OCI-LY7 (cell line): ENCODE results near the gene SPRN. TPM values are rescaled to one million over a fixed set of nuclear protein-coding genes. Genes with fewer than 3 reads are reported as not detected.

Experiments used
- BruUV-seq: library from RNA; stranded (reverse); fragments of 400-500 nt; replicated peaks from 2 replicates; lab custom pipeline; 2021; lab: Mats Ljungman, UMichigan
- CTCF ChIA-PET: fragments of 300-600 bp; sonication (Branson Sonifier 250); formaldehyde crosslinking; loops from one replicate; lab custom pipeline; 2022; ENCODE audit warnings: antibody characterized with exemption; ENCODE audit not compliant: unreplicated experiment; lab: Charles Lee
- POLR2A ChIA-PET: fragments of 300-600 bp; sonication (Branson Sonifier 250); formaldehyde crosslinking; loops from one replicate; lab custom pipeline; 2022; ENCODE audit warnings: antibody characterized with exemption; lab: Charles Lee
- DNase-seq: peaks from one replicate; pipeline ENCODE4 v3.0.0-alpha.2; 2015; ENCODE audit warnings: low spot score
- H2AFZ ChIP-seq: fragments of 200-600 bp; sonication (generic), shearing (Covaris generic); 2 replicates; pipeline ENCODE4 v1.6.1; 2014; ENCODE audit warnings: mild to moderate bottlenecking, antibody characterized with exemption, low read length, moderate library complexity
- H3K27ac ChIP-seq: fragments of 200-600 bp; sonication (generic); 2 replicates; pipeline ENCODE4 v1.5.1; 2014; ENCODE audit warnings: mixed run types, low read depth, mild to moderate bottlenecking, moderate library complexity, low read length, inconsistent platforms; ENCODE audit not compliant: poor library complexity, severe bottlenecking
- H3K36me3 ChIP-seq: fragments of 200-600 bp; sonication (generic); 2 replicates; pipeline ENCODE4 v1.6.1; 2014; ENCODE audit warnings: mild to moderate bottlenecking, antibody characterized with exemption, low read length, moderate library complexity, mixed read lengths; ENCODE audit not compliant: insufficient read depth
- H3K4me1 ChIP-seq: fragments of 200-600 bp; sonication (generic); 2 replicates; pipeline ENCODE4 v1.5.1; 2014; ENCODE audit warnings: mild to moderate bottlenecking, low read length; ENCODE audit not compliant: insufficient read depth, poor library complexity, severe bottlenecking
- H3K4me2 ChIP-seq: fragments of 200-600 bp; sonication (generic); 2 replicates; pipeline ENCODE4 v1.6.1; 2014; ENCODE audit warnings: mild to moderate bottlenecking, low read length
- H3K4me3 ChIP-seq: fragments of 200-600 bp; sonication (generic); 2 replicates; pipeline ENCODE4 v1.5.1; 2014; ENCODE audit warnings: mild to moderate bottlenecking, low read depth, low read length; ENCODE audit not compliant: poor library complexity, severe bottlenecking
- H3K79me2 ChIP-seq: fragments of 200-600 bp; sonication (generic); 2 replicates; pipeline ENCODE4 v1.6.1; 2016; ENCODE audit warnings: low read depth, mild to moderate bottlenecking, low read length, moderate library complexity, mixed read lengths; ENCODE audit not compliant: insufficient read depth
- H3K9me2 ChIP-seq: fragments of 200-600 bp; sonication (generic); 2 replicates; pipeline ENCODE4 v1.6.1; 2016; ENCODE audit warnings: mild to moderate bottlenecking, low read length, mixed read lengths; ENCODE audit not compliant: insufficient read depth
- H3K9me3 ChIP-seq: fragments of 200-600 bp; sonication (generic); 2 replicates; pipeline ENCODE4 v1.6.1; 2014; ENCODE audit warnings: mild to moderate bottlenecking, mixed run types, low read length, mixed read lengths
- H4K20me1 ChIP-seq: fragments of 200-600 bp; sonication (generic); 2 replicates; pipeline ENCODE4 v1.6.1; 2014; ENCODE audit warnings: mild to moderate bottlenecking, antibody characterized with exemption, low read length, moderate library complexity, mixed read lengths; ENCODE audit not compliant: insufficient read depth
- EZH2phosphoT487 ChIP-seq: fragments of 200-600 bp; sonication (generic); IDR thresholded peaks from 2 replicates; pipeline ENCODE4 v1.6.1; 2018; ENCODE audit warnings: low read depth, borderline replicate concordance, mild to moderate bottlenecking, mixed run types, antibody characterized with exemption, low read length, moderate library complexity, mixed read lengths
- intact Hi-C: fragments of 100-400 bp; cut with micrococcal nuclease; formaldehyde crosslinking; loops from one replicate; pipeline ENCODE4 v1.10.0; 2022; ENCODE audit not compliant: unreplicated experiment
- total RNA-seq, 2 experiments: library from RNA; depleted of rRNA in 1 of 2; stranded (reverse); fragments of >200 nt in 1 of 2; shearing (Covaris generic) in 1 of 2; gene quantifications; 2 replicates each; pipeline ENCODE4 v1.2.3, GENCODE V29; 2014 to 2022
- TF ChIP-seq, protein P1 (sequence below): fragments of 200-600 bp; sonication (generic); conservative IDR thresholded peaks from 2 replicates; pipeline ENCODE4 v1.5.1; 2014; ENCODE audit warnings: mild to moderate bottlenecking, antibody characterized with exemption, low read length, moderate library complexity, mixed read lengths

SPRN gene
- total RNA-seq, 2 experiments from 2014 or later = not detected

DNA sequence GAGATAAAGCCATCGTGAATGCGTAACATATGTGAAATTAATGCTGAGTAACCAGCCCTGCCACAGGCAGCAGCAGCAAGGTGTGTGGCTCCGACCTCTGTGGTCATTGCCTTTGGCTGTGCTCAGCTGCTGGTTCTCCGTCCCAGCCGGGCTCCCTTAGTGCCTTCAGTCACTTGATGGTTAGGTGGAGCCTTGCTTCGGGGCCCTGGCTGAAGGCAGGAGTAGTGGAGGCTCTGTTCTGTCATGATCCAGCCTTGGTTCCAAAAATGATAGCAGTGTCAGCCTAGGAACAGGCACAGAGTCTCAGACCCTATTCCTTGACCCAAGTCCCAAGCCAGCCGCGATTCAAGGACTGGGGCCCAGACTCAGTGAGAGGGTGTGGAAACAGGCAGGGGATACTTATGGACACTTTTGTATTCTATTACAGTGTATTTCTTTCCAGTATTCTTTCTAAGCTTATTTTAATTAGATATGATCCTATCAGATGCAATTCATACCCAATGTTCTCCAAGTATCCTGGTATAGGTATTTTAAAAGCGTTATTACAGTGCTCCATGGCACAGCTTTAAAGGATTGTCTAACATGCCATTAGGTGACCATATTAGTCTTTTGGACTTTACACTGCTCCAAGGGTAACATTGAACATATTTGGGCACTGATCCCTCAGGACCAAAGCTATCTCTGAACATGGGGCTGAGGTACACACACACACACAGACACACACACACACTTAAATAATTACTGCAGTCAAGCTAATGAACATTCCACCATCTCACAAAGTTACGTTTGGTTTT, 38.3 kb upstream of the SPRN start:
- ChIA-PET POLR2A (interaction anchor here (0.7 kb wide), 1 partner anchor 425 kb away, joined by 4 read pairs; no protein-coding TSS in a partner anchor), CTCF (no interaction called here)
- Histone ChIP-seq H2AFZ (no peak overlapping the region), H3K4me2 (no peak overlapping the region), H3K9me2 (no peaks in the 10 kb centered on the region), H3K9me3 (no peaks in the 10 kb centered on the region), H3K36me3 (no peaks in the 10 kb centered on the region), H4K20me1 (no peaks in the 10 kb centered on the region), H3K4me1 (no peaks in the 10 kb centered on the region), H3K79me2 (no peaks in the 10 kb centered on the region), H3K4me3 (no peak overlapping the region), H3K27ac (no peak overlapping the region)
- TF ChIP-seq EZH2phosphoT487 = no peak
- TF ChIP-seq, protein P1, sequence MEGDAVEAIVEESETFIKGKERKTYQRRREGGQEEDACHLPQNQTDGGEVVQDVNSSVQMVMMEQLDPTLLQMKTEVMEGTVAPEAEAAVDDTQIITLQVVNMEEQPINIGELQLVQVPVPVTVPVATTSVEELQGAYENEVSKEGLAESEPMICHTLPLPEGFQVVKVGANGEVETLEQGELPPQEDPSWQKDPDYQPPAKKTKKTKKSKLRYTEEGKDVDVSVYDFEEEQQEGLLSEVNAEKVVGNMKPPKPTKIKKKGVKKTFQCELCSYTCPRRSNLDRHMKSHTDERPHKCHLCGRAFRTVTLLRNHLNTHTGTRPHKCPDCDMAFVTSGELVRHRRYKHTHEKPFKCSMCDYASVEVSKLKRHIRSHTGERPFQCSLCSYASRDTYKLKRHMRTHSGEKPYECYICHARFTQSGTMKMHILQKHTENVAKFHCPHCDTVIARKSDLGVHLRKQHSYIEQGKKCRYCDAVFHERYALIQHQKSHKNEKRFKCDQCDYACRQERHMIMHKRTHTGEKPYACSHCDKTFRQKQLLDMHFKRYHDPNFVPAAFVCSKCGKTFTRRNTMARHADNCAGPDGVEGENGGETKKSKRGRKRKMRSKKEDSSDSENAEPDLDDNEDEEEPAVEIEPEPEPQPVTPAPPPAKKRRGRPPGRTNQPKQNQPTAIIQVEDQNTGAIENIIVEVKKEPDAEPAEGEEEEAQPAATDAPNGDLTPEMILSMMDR = no peak
- no peak for DNase-seq
- BruUV-seq = no TSS peak
- intact Hi-C loops = loop anchor here (10.0 kb wide), 1 partner anchor 968 kb away; no protein-coding TSS in a partner anchor

DNA sequence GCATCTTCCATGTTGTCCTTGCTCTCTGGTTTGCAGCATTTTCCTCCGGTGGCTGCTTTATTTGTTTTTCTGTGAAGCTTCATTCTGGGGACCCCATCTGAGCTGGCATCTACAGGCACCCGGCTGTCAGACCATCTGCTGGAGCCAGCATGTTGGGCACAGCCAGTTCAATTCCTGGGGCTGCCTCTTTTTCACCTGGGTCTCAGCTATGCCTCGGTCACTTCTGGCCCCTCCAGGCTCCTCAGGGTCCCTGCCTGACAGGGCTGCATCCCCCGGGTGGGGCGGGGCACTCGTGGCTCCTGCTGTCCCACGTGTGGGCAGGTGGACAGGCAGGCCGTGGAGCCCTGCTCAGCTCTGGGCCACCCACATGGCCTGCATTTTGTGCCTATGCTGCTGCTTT, 37.4 kb upstream of the SPRN start:
- Histone ChIP-seq H3K4me2 (no peak overlapping the region), H3K9me2 (no peaks in the 10 kb centered on the region), H3K4me3 (no peak overlapping the region), H3K4me1 (no peaks in the 10 kb centered on the region), H4K20me1 (no peaks in the 10 kb centered on the region), H2AFZ (no peak overlapping the region), H3K9me3 (no peaks in the 10 kb centered on the region), H3K36me3 (no peaks in the 10 kb centered on the region), H3K79me2 (no peaks in the 10 kb centered on the region), H3K27ac (no peak overlapping the region)
- intact Hi-C loops = loop anchor here (10.0 kb wide), 1 partner anchor 967 kb away; no protein-coding TSS in a partner anchor
- ChIA-PET POLR2A (no interaction called here), CTCF (no interaction called here)
- no peak for TF ChIP-seq EZH2phosphoT487
- TF ChIP-seq, protein P1 = no peak
- no TSS peak for BruUV-seq
- no peak for DNase-seq

DNA sequence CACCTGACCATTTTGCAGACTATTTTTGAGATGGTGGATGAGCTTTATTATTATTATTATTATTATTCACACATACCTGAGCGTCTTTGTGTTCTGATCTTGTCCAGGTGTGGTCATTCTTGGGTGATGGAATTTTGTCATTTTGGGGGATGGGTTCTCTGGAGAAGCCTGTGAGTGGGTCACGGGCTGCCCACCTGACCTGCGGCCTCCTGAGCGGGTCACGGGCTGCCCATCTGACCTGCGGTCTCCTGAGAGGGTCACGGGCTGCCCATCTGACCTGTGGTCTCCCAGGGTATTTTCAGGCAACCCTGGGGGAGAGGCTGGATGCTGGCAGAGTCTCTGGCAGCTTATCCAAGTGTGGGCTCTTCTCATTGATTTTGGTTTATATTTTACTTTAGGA, 36.6 kb upstream of the SPRN start:
- ChIA-PET POLR2A (no interaction called here), CTCF (no interaction called here)
- Histone ChIP-seq H3K36me3 (no peaks in the 10 kb centered on the region), H3K27ac (no peak overlapping the region), H3K4me2 (no peak overlapping the region), H4K20me1 (no peaks in the 10 kb centered on the region), H3K4me1 (no peaks in the 10 kb centered on the region), H3K9me3 (no peaks in the 10 kb centered on the region), H3K4me3 (no peak overlapping the region), H2AFZ (no peak overlapping the region), H3K79me2 (no peaks in the 10 kb centered on the region), H3K9me2 (no peaks in the 10 kb centered on the region)
- DNase-seq = no peak
- no TSS peak for BruUV-seq
- intact Hi-C loops = loop anchor here (10.0 kb wide), 1 partner anchor 966 kb away; no protein-coding TSS in a partner anchor
- no peak for TF ChIP-seq EZH2phosphoT487
- TF ChIP-seq, protein P1 = no peak
